ENCODE measurements around the gene TTC33. TPM values are rescaled to one million over a fixed set of nuclear protein-coding genes. Genes with fewer than 3 reads are reported as not detected.
"Not testable (repeated sequence)": the region's sequence is repeated elsewhere in the genome, so short reads cannot be mapped to it uniquely, and the experiment has no call there.

The TTC33 gene
- total RNA-seq, 1 donor = 13.7 TPM

DNA sequence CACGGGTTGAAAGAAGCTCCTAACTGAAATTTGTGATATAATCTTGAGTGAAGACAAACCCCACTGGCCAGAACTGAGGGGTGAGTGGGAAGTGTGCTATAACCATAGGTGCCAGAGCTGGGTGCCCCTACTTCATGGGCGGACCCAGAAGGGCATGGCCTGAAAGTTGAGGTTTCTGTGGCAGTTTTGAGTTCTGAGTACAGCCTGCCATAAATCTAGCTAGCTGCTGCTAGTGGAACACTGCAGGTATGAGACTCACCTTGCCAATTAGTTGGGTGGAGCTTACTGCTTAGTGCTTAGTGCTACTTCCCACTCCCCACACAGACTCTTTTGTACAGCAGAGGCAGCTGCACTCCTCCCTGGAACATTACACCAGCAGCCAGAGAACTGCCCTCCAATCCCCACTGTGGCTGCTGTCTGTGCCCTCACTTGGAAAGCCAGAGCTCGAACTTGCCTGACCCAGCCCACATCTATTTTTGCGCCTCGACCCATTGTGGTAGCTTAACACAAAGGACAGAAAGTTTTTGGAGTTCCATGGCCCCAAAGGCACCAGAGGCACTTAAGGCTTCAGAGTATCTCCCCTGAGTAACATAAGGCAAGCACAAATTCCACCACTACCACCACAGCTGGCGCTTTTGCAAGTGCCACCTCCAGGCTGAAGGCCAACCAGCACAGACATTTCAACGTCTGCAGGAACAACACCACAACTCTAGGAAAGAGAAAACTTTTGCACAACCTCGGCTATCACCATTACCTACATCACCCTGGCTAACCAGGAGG, 103.1 kb downstream of the TTC33 start:
- no peak overlapping the region for H3K4me3 ChIP-seq (ENCODE audit: low read depth, low read length)
- TF ChIP-seq, protein P1, sequence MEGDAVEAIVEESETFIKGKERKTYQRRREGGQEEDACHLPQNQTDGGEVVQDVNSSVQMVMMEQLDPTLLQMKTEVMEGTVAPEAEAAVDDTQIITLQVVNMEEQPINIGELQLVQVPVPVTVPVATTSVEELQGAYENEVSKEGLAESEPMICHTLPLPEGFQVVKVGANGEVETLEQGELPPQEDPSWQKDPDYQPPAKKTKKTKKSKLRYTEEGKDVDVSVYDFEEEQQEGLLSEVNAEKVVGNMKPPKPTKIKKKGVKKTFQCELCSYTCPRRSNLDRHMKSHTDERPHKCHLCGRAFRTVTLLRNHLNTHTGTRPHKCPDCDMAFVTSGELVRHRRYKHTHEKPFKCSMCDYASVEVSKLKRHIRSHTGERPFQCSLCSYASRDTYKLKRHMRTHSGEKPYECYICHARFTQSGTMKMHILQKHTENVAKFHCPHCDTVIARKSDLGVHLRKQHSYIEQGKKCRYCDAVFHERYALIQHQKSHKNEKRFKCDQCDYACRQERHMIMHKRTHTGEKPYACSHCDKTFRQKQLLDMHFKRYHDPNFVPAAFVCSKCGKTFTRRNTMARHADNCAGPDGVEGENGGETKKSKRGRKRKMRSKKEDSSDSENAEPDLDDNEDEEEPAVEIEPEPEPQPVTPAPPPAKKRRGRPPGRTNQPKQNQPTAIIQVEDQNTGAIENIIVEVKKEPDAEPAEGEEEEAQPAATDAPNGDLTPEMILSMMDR (IDR thresholded peaks at IDR 0.05; ENCODE audit: insufficient read depth, low read length) = no peak
- DNase-seq (ENCODE audit: low read depth) = no peak

DNA sequence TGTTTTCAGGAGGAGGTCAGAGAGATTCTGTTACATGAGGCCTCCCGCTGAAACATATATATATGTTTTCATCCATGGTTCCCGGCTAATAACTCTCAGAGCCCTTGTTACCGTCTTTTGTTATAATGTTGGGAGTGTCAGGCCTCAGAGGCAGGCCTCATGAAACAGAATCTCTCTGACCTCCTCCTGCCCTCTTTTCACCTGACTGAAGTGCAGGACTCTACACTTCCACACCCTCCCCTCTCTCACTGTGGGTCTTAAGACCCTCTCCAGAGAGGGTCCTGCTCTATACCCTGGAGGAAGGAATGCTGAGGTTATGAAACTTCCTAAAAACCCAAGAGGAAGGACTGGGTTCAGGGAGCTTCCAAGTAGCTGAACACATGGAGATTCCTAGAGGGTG, 104.6 kb downstream of the TTC33 start:
- TF ChIP-seq, protein P1 (IDR thresholded peaks at IDR 0.05; ENCODE audit: insufficient read depth, low read length) = no peak
- no peak overlapping the region for H3K4me3 ChIP-seq (ENCODE audit: low read depth, low read length)
- no peak for DNase-seq (ENCODE audit: low read depth)

DNA sequence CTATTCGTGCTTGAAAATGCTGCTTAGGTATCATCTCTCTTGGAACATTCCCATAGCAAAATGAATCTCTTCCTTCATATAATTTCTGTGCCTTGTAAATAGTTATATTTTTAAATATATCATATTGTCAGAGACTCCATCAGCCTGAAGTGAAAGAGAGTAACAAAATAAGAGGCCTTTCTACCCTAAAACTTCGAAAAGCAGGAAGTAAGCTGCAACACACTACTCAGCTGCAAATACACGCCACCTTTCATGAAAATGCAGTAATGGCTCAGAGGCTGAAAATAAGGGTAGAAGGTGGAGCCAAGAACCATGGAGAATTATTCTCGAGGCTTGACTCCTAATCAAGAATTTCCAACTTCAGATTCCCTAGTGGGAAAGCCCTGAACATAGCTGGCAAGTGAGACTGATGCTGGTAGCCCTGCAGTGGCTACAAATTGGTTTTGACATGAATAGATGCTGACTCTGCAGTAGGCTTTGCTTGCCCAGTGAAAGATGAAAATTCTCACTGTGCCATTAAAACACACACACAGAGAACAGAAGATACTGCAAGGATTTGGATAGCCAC, 106.2 kb downstream of the TTC33 start:
- no peak overlapping the region for H3K4me3 ChIP-seq (ENCODE audit: low read depth, low read length)
- DNase-seq (ENCODE audit: low read depth) = no peak
- TF ChIP-seq, protein P1 (IDR thresholded peaks at IDR 0.05; ENCODE audit: insufficient read depth, low read length) = no peak

DNA sequence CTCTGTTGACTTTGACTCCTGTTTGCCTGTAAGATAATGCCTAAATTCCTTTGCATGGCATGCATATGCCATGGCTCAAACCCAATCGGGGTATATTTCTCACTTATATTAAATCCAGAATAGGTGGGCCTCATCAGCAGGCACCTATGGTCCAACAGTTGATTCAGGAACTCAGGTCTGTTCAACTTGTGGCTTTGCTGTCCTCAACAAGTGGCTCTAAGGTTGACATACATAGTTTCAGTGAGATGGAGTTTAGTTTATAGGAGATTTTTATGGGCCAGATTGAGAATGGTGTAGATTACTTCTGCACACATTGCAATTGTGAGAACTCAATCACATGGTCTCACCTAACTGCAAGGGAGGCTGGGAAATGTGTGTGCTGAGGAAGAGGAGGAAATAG, 107.6 kb downstream of the TTC33 start:
- TF ChIP-seq, protein P1 (IDR thresholded peaks at IDR 0.05; ENCODE audit: insufficient read depth, low read length) = no peak
- no peak overlapping the region for H3K4me3 ChIP-seq (ENCODE audit: low read depth, low read length)
- no peak for DNase-seq (ENCODE audit: low read depth)

DNA sequence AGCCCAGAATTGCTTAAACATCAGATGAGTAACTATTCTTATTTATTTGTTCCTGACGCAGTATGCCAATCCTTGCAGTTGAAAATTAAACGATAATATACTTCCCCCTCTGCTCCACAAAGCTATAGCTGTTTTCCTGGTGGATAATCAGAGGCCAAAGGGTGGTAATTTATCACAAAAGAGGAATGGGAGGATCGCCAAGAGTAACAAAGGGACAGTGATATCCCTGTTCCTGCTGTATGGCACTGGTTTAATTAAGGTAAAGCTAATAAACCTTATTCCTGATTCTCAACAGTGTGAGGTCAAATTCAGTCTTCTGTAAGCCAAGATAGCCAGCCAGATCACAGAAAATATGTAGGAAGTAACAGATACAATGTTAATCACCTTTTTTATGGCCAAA, 109.5 kb downstream of the TTC33 start:
- no peak overlapping the region for H3K4me3 ChIP-seq (ENCODE audit: low read depth, low read length)
- DNase-seq (ENCODE audit: low read depth) = no peak
- TF ChIP-seq, protein P1 (IDR thresholded peaks at IDR 0.05; ENCODE audit: insufficient read depth, low read length) = no peak

DNA sequence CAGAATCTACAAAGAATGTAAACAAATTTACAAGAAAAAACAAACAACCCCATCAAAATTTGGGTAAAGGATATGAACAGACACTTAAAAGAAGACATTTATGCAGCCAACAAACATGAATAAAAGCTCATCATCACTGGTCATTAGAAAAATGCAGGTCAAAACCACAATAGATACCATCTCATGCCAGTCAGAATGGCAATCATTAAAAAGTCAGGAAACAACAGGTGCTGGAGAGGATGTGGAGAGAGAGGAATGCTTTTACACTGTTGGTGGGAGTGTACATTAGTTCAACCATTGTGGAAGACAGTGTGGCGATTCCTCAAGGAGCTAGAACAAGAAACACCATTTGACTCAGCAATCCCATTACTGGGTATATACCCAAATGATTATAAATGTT, 116.2 kb downstream of the TTC33 start:
- H3K4me3 ChIP-seq (ENCODE audit: low read depth, low read length); DNase-seq (ENCODE audit: low read depth): not testable (repeated sequence)

DNA sequence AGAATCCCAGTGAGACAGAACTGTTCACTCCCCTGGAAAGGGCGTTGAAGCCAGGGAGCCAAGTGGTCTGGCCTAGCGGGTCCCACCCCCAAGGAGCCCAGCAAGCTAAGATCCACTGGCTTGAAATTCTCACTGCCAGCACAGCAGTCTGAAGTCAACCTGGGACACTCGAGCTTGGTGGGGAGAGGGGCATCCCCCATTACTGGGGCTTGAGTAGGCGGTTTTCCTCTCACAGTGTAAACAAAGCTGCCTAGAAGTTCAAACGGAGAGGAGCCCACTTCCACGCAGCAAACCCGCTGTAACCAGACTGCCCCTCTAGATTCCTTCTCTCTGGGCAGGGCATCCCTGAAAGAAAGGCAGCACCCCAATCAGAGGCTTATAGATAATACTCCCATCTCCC, 121.2 kb downstream of the TTC33 start:
- no peak overlapping the region for H3K4me3 ChIP-seq (ENCODE audit: low read depth, low read length)
- TF ChIP-seq, protein P1 (IDR thresholded peaks at IDR 0.05; ENCODE audit: insufficient read depth, low read length) = no peak
- DNase-seq (ENCODE audit: low read depth) = no peak
